Camera-type eye (tissue), 1 donor: ENCODE measurements around the gene CIITA. TPM values are rescaled to one million over a fixed set of nuclear protein-coding genes. Genes with fewer than 3 reads are reported as not detected.

Experiments
- total RNA-seq: library from RNA; depleted of rRNA; stranded (reverse); fragments of >200 nt; gene quantifications from one replicate; pipeline ENCODE4 v1.2.3, GENCODE V29; 2014

The CIITA gene, protein sequence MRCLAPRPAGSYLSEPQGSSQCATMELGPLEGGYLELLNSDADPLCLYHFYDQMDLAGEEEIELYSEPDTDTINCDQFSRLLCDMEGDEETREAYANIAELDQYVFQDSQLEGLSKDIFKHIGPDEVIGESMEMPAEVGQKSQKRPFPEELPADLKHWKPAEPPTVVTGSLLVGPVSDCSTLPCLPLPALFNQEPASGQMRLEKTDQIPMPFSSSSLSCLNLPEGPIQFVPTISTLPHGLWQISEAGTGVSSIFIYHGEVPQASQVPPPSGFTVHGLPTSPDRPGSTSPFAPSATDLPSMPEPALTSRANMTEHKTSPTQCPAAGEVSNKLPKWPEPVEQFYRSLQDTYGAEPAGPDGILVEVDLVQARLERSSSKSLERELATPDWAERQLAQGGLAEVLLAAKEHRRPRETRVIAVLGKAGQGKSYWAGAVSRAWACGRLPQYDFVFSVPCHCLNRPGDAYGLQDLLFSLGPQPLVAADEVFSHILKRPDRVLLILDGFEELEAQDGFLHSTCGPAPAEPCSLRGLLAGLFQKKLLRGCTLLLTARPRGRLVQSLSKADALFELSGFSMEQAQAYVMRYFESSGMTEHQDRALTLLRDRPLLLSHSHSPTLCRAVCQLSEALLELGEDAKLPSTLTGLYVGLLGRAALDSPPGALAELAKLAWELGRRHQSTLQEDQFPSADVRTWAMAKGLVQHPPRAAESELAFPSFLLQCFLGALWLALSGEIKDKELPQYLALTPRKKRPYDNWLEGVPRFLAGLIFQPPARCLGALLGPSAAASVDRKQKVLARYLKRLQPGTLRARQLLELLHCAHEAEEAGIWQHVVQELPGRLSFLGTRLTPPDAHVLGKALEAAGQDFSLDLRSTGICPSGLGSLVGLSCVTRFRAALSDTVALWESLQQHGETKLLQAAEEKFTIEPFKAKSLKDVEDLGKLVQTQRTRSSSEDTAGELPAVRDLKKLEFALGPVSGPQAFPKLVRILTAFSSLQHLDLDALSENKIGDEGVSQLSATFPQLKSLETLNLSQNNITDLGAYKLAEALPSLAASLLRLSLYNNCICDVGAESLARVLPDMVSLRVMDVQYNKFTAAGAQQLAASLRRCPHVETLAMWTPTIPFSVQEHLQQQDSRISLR
- 3.8 TPM for total RNA-seq

DNA sequence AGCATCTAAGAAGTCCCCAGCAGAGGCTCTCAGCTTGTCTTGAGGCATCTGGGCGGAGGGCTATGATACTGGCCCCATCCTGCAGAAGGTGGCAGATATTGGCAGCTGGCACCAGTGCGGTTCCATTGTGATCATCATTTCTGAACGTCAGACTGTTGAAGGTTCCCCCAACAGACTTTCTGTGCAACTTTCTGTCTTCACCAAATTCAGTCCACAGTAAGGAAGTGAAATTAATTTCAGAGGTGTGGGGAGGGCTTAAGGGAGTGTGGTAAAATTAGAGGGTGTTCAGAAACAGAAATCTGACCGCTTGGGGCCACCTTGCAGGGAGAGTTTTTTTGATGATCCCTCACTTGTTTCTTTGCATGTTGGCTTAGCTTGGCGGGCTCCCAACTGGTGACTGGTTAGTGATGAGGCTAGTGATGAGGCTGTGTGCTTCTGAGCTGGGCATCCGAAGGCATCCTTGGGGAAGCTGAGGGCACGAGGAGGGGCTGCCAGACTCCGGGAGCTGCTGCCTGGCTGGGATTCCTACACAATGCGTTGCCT is at the start of gene CIITA:
TSS of gene CIITA (plus strand) at position 404 of the 543 bp plus-strand sequence. CDS start at position 533, 129 bp downstream.

DNA sequence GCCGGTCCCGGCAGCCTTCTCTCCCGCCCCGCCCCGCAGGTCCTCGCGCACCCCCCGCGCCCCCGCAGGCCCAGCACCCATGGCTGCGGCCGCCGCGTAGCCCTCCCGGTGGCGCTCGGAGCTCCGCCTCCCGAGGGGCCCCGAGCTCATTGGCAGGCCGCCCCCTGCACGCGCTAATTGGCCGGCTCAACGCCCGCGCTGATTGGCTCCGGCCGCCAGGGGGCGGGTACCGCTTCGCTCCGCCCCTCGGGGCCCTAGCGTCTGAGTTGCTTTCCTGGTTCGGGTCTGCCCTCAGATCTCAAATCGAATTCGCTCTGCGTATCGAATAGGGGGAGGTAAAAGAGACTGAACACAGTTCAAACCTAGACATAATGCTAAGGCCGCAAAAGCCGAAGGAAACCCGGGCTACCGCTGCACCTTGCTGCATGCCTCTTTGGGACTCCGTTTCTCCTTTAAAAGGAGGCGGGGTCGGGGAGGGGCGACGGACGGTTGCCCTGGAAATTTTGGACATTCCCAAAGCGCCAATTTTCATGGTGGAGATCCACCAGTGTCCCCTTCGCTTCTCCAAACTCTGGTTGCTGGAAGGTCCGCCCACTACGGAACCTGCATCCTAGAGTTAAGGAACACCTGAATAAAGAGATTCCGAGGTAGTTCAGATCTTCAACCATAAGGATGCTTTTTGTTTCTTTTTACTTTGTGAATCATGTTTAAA is 65.5 kb downstream of the CIITA start, which contains the start of gene DEXI:
TSS of gene DEXI (minus strand) at position 117 of the 712 bp plus-strand sequence. CDS start 463 bp downstream, outside the sequence.

DNA sequence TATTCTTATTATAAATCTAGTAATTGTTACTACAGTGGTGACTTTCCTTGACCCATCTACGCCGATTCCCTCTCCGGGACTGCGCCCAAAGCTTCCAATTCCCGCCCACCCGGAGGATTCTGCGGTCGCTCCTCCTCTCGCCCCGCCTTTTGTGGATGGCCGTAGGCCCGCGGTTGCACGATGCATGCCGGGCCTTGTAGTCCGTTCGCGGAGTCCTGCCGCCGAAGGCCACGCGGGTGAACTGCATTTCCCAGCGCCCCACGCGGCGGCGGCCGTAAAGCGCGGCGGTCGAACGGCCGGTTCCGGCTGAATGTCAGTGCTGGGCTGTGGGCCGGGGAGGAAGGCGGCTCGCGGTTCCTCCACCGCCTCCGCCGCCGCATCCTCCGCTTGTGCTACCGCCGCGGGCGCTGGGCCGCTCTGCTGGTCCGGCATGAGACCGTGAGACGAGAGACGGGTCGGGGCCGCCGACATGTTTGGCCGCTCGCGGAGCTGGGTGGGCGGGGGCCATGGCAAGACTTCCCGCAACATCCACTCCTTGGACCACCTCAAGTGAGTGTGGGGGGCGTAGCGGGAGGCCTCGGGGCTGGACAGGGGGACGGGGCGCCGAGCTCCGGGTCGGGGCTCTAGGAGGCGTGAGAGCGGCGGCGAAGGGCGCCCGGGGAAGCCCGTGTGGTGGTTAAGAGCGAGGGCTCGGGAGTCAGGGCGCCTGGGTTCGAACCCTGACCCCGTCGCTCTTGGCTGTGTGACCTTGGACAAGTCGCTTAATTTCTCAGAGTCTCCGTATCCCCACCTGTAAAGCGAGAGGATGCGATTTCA is 67.5 kb downstream of the CIITA start, which contains the start of gene CLEC16A:
TSS of gene CLEC16A (plus strand) at position 316 of the 816 bp plus-strand sequence. CDS start at position 470, 154 bp downstream.

Other genes with a start within 250 kb of the CIITA start
- gene TEKT5, start 182.3 kb upstream of the CIITA start, total RNA-seq = 0.44 TPM
- gene NUBP1, start 133.4 kb upstream of the CIITA start, total RNA-seq = 24.8 TPM
- 10.6 TPM for gene TVP23A, start 58.4 kb upstream of the CIITA start, total RNA-seq
- 34.6 TPM for gene DEXI, start 65.3 kb downstream of the CIITA start, total RNA-seq
- gene CLEC16A, start 67.4 kb downstream of the CIITA start, total RNA-seq = 34.3 TPM